SU-DHL-6 (cell line): Measurements from ENCODE around the gene STPG2.

Experiments
- H2AFZ ChIP-seq: fragments of 200-600 bp; sonication (generic); 2 replicates; pipeline ENCODE4 v1.6.1; 2014; ENCODE audit warnings: low read depth, mild to moderate bottlenecking, moderate library complexity, mixed read lengths, antibody characterized with exemption, low read length; ENCODE audit not compliant: severe bottlenecking
- H3F3A ChIP-seq: fragments of 200-600 bp; shearing (Covaris generic); 2 replicates; pipeline ENCODE4 v1.6.0; 2016; ENCODE audit warnings: antibody characterized with exemption, mild to moderate bottlenecking; ENCODE audit not compliant: insufficient read depth
- H3K27ac ChIP-seq: fragments of 200-600 bp; sonication (generic); 2 replicates; pipeline ENCODE4 v1.5.1; 2016; ENCODE audit warnings: low read depth, mild to moderate bottlenecking, low read length, moderate library complexity, mixed read lengths
- H3K27me3 ChIP-seq: fragments of 200-600 bp; sonication (generic), shearing (Covaris generic); 2 replicates; pipeline ENCODE4 v1.6.0; 2014; ENCODE audit warnings: mild to moderate bottlenecking, low read length
- H3K36me3 ChIP-seq: fragments of 200-600 bp; sonication (generic); 2 replicates; pipeline ENCODE4 v1.6.1; 2014; ENCODE audit warnings: mild to moderate bottlenecking, low read length, mixed read lengths
- H3K4me2 ChIP-seq: fragments of 300-600, 200-600 bp; shearing (Covaris generic), sonication (generic); 2 replicates; pipeline ENCODE4 v1.6.0; 2014; ENCODE audit warnings: low read length, low read depth, mild to moderate bottlenecking; ENCODE audit not compliant: poor library complexity, severe bottlenecking
- H3K4me3 ChIP-seq: fragments of 200-600 bp; sonication (generic); 2 replicates; pipeline ENCODE4 v1.5.1; 2014; ENCODE audit warnings: antibody characterized with exemption, low read length, mild to moderate bottlenecking, mixed read lengths; ENCODE audit not compliant: insufficient read depth, poor library complexity, severe bottlenecking
- H3K79me2 ChIP-seq: fragments of 200-600 bp; sonication (generic); 2 replicates; pipeline ENCODE4 v1.6.1; 2014; ENCODE audit warnings: mild to moderate bottlenecking, low read length, moderate library complexity; ENCODE audit not compliant: insufficient read depth
- H3K9ac ChIP-seq: fragments of 200-600 bp; sonication (generic); 2 replicates; pipeline ENCODE4 v1.7.0; 2014; ENCODE audit warnings: mild to moderate bottlenecking, low read length
- H3K9me2 ChIP-seq: fragments of 200-600 bp; sonication (generic); replicated peaks from 2 replicates; pipeline ENCODE4 v1.6.1; 2014; ENCODE audit warnings: low read length; ENCODE audit not compliant: insufficient read depth
- H3K9me3 ChIP-seq: fragments of 200-600 bp; sonication (generic); 2 replicates; pipeline ENCODE4 v1.6.1; 2014; ENCODE audit warnings: low read length, mixed read lengths; ENCODE audit not compliant: insufficient read depth
- H4K20me1 ChIP-seq: fragments of 200-600 bp; sonication (generic); 2 replicates; pipeline ENCODE4 v1.6.1; 2014; ENCODE audit warnings: low read depth, mild to moderate bottlenecking, antibody characterized with exemption, low read length, moderate library complexity, mixed read lengths
- EZH2phosphoT487 ChIP-seq: fragments of 200-600 bp; sonication (generic), shearing (Covaris generic); conservative IDR thresholded peaks from 2 replicates; pipeline ENCODE4 v1.6.1; 2018; ENCODE audit warnings: mild to moderate bottlenecking, antibody characterized with exemption, low read length, moderate library complexity, mixed read lengths
- TF ChIP-seq, protein P1 (sequence below): fragments of 200-600 bp; sonication (generic); IDR thresholded peaks from one replicate; pipeline ENCODE4 v1.5.1; 2017; ENCODE audit warnings: antibody characterized with exemption, mild to moderate bottlenecking, low read length, moderate library complexity; ENCODE audit not compliant: insufficient read depth, poor library complexity, severe bottlenecking

The STPG2 gene

GRCh38 chr4:98150092-98150761, 7.0 kb upstream of the STPG2 start:
- TF ChIP-seq EZH2phosphoT487, result no peak
- TF ChIP-seq, protein P1, sequence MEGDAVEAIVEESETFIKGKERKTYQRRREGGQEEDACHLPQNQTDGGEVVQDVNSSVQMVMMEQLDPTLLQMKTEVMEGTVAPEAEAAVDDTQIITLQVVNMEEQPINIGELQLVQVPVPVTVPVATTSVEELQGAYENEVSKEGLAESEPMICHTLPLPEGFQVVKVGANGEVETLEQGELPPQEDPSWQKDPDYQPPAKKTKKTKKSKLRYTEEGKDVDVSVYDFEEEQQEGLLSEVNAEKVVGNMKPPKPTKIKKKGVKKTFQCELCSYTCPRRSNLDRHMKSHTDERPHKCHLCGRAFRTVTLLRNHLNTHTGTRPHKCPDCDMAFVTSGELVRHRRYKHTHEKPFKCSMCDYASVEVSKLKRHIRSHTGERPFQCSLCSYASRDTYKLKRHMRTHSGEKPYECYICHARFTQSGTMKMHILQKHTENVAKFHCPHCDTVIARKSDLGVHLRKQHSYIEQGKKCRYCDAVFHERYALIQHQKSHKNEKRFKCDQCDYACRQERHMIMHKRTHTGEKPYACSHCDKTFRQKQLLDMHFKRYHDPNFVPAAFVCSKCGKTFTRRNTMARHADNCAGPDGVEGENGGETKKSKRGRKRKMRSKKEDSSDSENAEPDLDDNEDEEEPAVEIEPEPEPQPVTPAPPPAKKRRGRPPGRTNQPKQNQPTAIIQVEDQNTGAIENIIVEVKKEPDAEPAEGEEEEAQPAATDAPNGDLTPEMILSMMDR, result no peak
- H2AFZ ChIP-seq, result no peak overlapping the region
- no peaks in the 10 kb centered on the region; the same call in 1 of the 2 replicates for H3F3A ChIP-seq
- no peaks in the 10 kb centered on the region for H3K79me2 ChIP-seq
- H3K36me3 ChIP-seq, result no peaks in the 10 kb centered on the region
- H3K4me3 ChIP-seq, result no peak overlapping the region
- H3K9ac ChIP-seq, result no peak overlapping the region
- no peaks in the 10 kb centered on the region for H3K9me3 ChIP-seq
- H3K27me3 ChIP-seq, result no peaks in the 10 kb centered on the region
- no peaks in the 10 kb centered on the region for H4K20me1 ChIP-seq
- no peaks in the 10 kb centered on the region for H3K9me2 ChIP-seq
- no peak overlapping the region for H3K27ac ChIP-seq
- no peak overlapping the region for H3K4me2 ChIP-seq

DNA sequence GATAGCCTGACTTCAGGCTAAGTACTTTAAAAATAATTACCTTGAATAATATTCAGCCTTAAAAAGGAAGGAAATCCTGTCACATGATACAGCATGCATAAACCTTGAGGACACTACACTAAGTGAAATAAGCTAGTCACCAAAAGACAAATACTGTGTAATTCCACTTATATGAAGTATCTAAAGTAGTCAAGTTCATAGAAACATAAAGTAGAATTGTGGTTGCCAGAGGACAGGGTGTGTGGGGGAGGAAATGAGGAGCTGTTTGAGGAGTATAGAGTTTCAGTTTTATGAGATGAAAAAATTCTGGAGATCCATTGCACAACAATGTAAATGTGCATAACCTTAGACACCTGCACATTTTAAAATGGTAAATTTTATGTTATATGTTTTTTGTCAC, 5.6 kb upstream of the STPG2 start:
- no peaks in the 10 kb centered on the region for H3K9me2 ChIP-seq
- H3K4me3 ChIP-seq, result no peak overlapping the region
- no peak for TF ChIP-seq EZH2phosphoT487
- TF ChIP-seq, protein P1, result no peak
- H3F3A ChIP-seq, result no peaks in the 10 kb centered on the region; the same call in 1 of the 2 replicates
- H4K20me1 ChIP-seq, result no peaks in the 10 kb centered on the region
- H3K36me3 ChIP-seq, result no peaks in the 10 kb centered on the region
- H3K79me2 ChIP-seq, result no peaks in the 10 kb centered on the region
- H3K9ac ChIP-seq, result no peak overlapping the region
- H3K27ac ChIP-seq, result no peak overlapping the region
- H3K9me3 ChIP-seq, result no peaks in the 10 kb centered on the region
- H3K4me2 ChIP-seq, result no peak overlapping the region
- H2AFZ ChIP-seq, result no peak overlapping the region
- no peaks in the 10 kb centered on the region for H3K27me3 ChIP-seq

DNA sequence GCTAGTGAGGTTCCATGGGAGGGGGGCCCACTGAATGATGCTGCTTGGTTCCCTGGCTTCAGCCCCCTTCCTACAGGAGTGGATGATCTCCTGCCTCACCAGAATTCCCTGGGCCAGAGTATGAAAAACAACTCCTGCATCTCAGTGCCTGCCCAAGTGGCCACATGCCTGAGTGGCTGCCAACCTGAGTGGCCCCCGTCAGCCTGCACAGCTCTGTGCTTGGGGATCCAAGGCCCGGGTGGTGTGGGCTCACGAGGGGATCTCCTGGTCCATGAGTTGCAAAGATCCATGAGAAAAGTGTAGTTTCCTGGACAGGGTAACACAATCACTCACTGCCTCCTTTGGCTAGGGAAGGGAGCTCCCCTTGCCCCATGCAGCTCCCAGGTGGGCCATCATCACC, 17.1 kb downstream of the STPG2 start:
- Histone ChIP-seq H3K9me2 (no peaks in the 10 kb centered on the region), H3K4me3 (no peak overlapping the region), H3K9me3 (no peaks in the 10 kb centered on the region), H3K9ac (no peak overlapping the region), H3K79me2 (no peaks in the 10 kb centered on the region), H3F3A (no peaks in the 10 kb centered on the region), H3K36me3 (no peaks in the 10 kb centered on the region), H3K27me3 (no peaks in the 10 kb centered on the region), H3K4me2 (no peak overlapping the region), H4K20me1 (no peaks in the 10 kb centered on the region), H2AFZ (no peak overlapping the region), H3K27ac (no peak overlapping the region)
- TF ChIP-seq, protein P1, result no peak
- TF ChIP-seq EZH2phosphoT487, result no peak
